Keratinocyte (primary cell): ENCODE measurements around the gene JMJD7. TPM values are rescaled to one million over a fixed set of nuclear protein-coding genes. Genes with fewer than 3 reads are reported as not detected.

Experiments used
- DNase-seq: peaks from one replicate; pipeline ENCODE4 v3.0.0-alpha.2; 2011; ENCODE audit warnings: low read depth, missing footprints, low spot score
- FAIRE-seq: peaks from 2 replicates; lab custom pipeline; 2011; peaks lifted over from hg19 to GRCh38; lab: Jason Lieb, UNC
- H2AFZ ChIP-seq: 2 replicates; pipeline ENCODE4 v1.6.0; 2012; ENCODE audit warnings: low read length, control low read depth, inconsistent platforms; ENCODE audit not compliant: control insufficient read depth
- H3K27ac ChIP-seq: 2 replicates; pipeline ENCODE4 v1.5.1; 2011; ENCODE audit warnings: low read length; ENCODE audit not compliant: control insufficient read depth, insufficient read depth
- H3K27me3 ChIP-seq: 3 replicates; pipeline ENCODE4 v1.6.0; 2011; ENCODE audit warnings: low read length; ENCODE audit not compliant: control insufficient read depth, insufficient read depth; ENCODE audit errors: extremely low read depth
- H3K36me3 ChIP-seq, 2 experiments: 2 replicates in 1 of 2; 3 replicates in 1 of 2; pipeline ENCODE4 v1.5.1; 2011; ENCODE audit warnings: low read length in 2 of 2, mild to moderate bottlenecking in 1 of 2; ENCODE audit not compliant: control insufficient read depth in 2 of 2, insufficient read depth in 2 of 2; ENCODE audit errors: extremely low read depth in 1 of 2
- H3K4me1 ChIP-seq: 3 replicates; pipeline ENCODE4 v1.5.1; 2011; ENCODE audit warnings: low read length; ENCODE audit not compliant: control insufficient read depth, insufficient read depth; ENCODE audit errors: extremely low read depth
- H3K4me2 ChIP-seq: 3 replicates; pipeline ENCODE4 v1.6.0; 2011; ENCODE audit warnings: low read depth, low read length; ENCODE audit not compliant: control insufficient read depth, insufficient read depth; ENCODE audit errors: extremely low read depth
- H3K4me3 ChIP-seq, 3 experiments: fragments of 200-600 bp in 1 of 3; sonication (generic) in 1 of 3; 2 replicates in 2 of 3; 3 replicates in 1 of 3; pipeline ENCODE4 v1.5.1; 2011 to 2016; ENCODE audit warnings: low read length in 3 of 3, mild to moderate bottlenecking in 3 of 3, control low read depth in 2 of 3, inconsistent platforms in 1 of 3, low read depth in 1 of 3, mixed read lengths in 1 of 3, mixed run types in 1 of 3, moderate library complexity in 1 of 3; ENCODE audit not compliant: control insufficient read depth in 2 of 3, insufficient read depth in 2 of 3; ENCODE audit errors: extremely low read depth in 1 of 3
- H3K79me2 ChIP-seq: 2 replicates; pipeline ENCODE4 v1.6.0; 2012; ENCODE audit warnings: low read length; ENCODE audit not compliant: control insufficient read depth, insufficient read depth
- H3K9ac ChIP-seq: 3 replicates; pipeline ENCODE4 v1.6.0; 2011; ENCODE audit warnings: low read length; ENCODE audit not compliant: control insufficient read depth, insufficient read depth; ENCODE audit errors: extremely low read depth
- H3K9me1 ChIP-seq: 3 replicates; pipeline ENCODE4 v1.6.0; 2011; ENCODE audit warnings: low read length; ENCODE audit not compliant: control insufficient read depth, insufficient read depth; ENCODE audit errors: extremely low read depth
- H3K9me3 ChIP-seq: 2 replicates; pipeline ENCODE4 v1.5.1; 2012; ENCODE audit warnings: low read depth, low read length; ENCODE audit not compliant: control insufficient read depth
- H4K20me1 ChIP-seq: 3 replicates; pipeline ENCODE4 v1.6.0; 2011; ENCODE audit warnings: low read length; ENCODE audit not compliant: control insufficient read depth, insufficient read depth; ENCODE audit errors: extremely low read depth
- CTCF ChIP-seq, 3 experiments: IDR thresholded peaks in 1 of 3; conservative IDR thresholded peaks in 1 of 3; optimal IDR thresholded peaks in 1 of 3; 2 replicates in 2 of 3; 3 replicates in 1 of 3; pipeline versions ENCODE3 to v1.5.1; 2011; ENCODE audit warnings: low read length in 3 of 3, mild to moderate bottlenecking in 3 of 3, moderate library complexity in 2 of 3, control low read depth in 1 of 3, inconsistent platforms in 1 of 3; ENCODE audit not compliant: insufficient read depth in 2 of 3; ENCODE audit errors: extremely low read depth in 1 of 3
- EZH2 ChIP-seq: IDR thresholded peaks from one replicate; pipeline ENCODE4 v1.6.1; 2012; ENCODE audit warnings: inconsistent platforms, mild to moderate bottlenecking, low read length, moderate library complexity
- dilution Hi-C: fragments of 300-500 bp; cut with MboI; formaldehyde crosslinking; loops from one replicate; pipeline ENCODE4 v1.7.0; 2020; ENCODE audit warnings: low sequenced_read_pairs; ENCODE audit not compliant: extremely low pct_ligation_motif_present
- polyA plus RNA-seq, 5 experiments: library from polyadenylated mRNA; depleted of rRNA in 3 of 5; stranded (reverse) in 3 of 5; stranded (forward) in 1 of 5; unstranded in 1 of 5; fragments of >200 nt; gene quantifications; 1 replicate in 1 of 5; 2 replicates in 3 of 5; 3 replicates in 1 of 5; pipeline versions ENCODE4 v1.2.1 to v1.2.3, GENCODE V29; 2011 to 2012; ENCODE audit warnings: missing spikeins in 2 of 5, low read depth in 1 of 5, low replicate concordance in 1 of 5

The JMJD7 gene
- polyA plus RNA-seq, 1 donor (not counting 4 experiments of a cell fraction or from before 2014, with no cell fraction given) = 8.2 TPM

GRCh38 chr15:41881086-41881485 lies 53.2 kb downstream of the JMJD7 start:
- Histone ChIP-seq H3K9ac (no peak overlapping the region), H3K4me3 (no peak overlapping the region), H3K27me3 (peaks cover 15% of the 10 kb centered on the region), H3K9me3 (no peaks in the 10 kb centered on the region), H3K9me1 (no peaks in the 10 kb centered on the region), H3K27ac (no peak overlapping the region), H3K4me2 (no peak overlapping the region), H3K36me3 (no peaks in the 10 kb centered on the region), H3K4me1 (peaks cover 7% of the 10 kb centered on the region), H4K20me1 (no peaks in the 10 kb centered on the region), H3K79me2 (no peaks in the 10 kb centered on the region), H2AFZ (no peak overlapping the region)
- DNase-seq (no peak), FAIRE-seq (no peak)
- dilution Hi-C loops = no loop called here
- TF ChIP-seq CTCF (optimal IDR thresholded peaks at IDR 0.05 in 1 of 3, IDR thresholded peaks at IDR 0.05 in 1 of 3, conservative IDR thresholded peaks at IDR 0.05 in 1 of 3; ENCODE audit: extremely low read depth in 1 of 3, insufficient read depth in 2 of 3, low read length in 3 of 3) (no peak), EZH2 (no peak)

GRCh38 chr15:41881550-41881919 lies 53.6 kb downstream of the JMJD7 start:
- Histone ChIP-seq H3K9me3 (no peaks in the 10 kb centered on the region), H4K20me1 (no peaks in the 10 kb centered on the region), H3K36me3 (no peaks in the 10 kb centered on the region), H3K4me3 (no peak overlapping the region), H3K4me2 (peak overlapping the region; percentile 17), H2AFZ (no peak overlapping the region), H3K9ac (no peak overlapping the region), H3K9me1 (no peaks in the 10 kb centered on the region), H3K27me3 (peaks cover 15% of the 10 kb centered on the region), H3K4me1 (peaks cover 7% of the 10 kb centered on the region), H3K27ac (no peak overlapping the region), H3K79me2 (no peaks in the 10 kb centered on the region)
- no peak for DNase-seq
- dilution Hi-C loops = no loop called here
- TF ChIP-seq EZH2 = peak; percentile 51
- no peak for TF ChIP-seq CTCF (optimal IDR thresholded peaks at IDR 0.05 in 1 of 3, IDR thresholded peaks at IDR 0.05 in 1 of 3, conservative IDR thresholded peaks at IDR 0.05 in 1 of 3; ENCODE audit: extremely low read depth in 1 of 3, insufficient read depth in 2 of 3, low read length in 3 of 3)
- FAIRE-seq = no peak
